Prostate gland (tissue), 2 donors: ENCODE results near the gene CDC25A. TPM values are rescaled to one million over a fixed set of nuclear protein-coding genes. Genes with fewer than 3 reads are reported as not detected.

Experiments used
- DNase-seq: peaks from one replicate; pipeline ENCODE4 v3.0.0-alpha.2; 2019; ENCODE audit warnings: low spot score
- H3K27ac ChIP-seq, 2 donors: fragments of 200-600 bp; sonication (generic); 2 replicates each; pipeline ENCODE4 v1.5.1; 2017 to 2019
- H3K27me3 ChIP-seq: fragments of 200-600 bp; sonication (generic); replicated peaks from 2 replicates; pipeline ENCODE4 v1.5.1; 2019; ENCODE audit not compliant: insufficient read depth
- H3K36me3 ChIP-seq, 2 donors: fragments of 200-600 bp; sonication (generic); 1 replicate in 1 of 2; 2 replicates in 1 of 2; pipeline versions ENCODE4 v1.5.1 to v1.8.1; 2017 to 2019
- H3K4me1 ChIP-seq: fragments of 200-600 bp; sonication (generic); replicated peaks from 2 replicates; pipeline ENCODE4 v1.5.1; 2019
- H3K4me3 ChIP-seq, 2 donors: fragments of 200-600 bp; sonication (generic); 2 replicates each; pipeline ENCODE4 v1.5.1; 2017 to 2019
- H3K9me3 ChIP-seq: fragments of 200-600 bp; sonication (generic); 2 replicates; pipeline ENCODE4 v1.5.1; 2017
- CTCF ChIP-seq, 4 experiments: fragments of 200-600 bp in 2 of 4; fragments of 450-650 bp in 2 of 4; sonication (generic) in 2 of 4; IDR thresholded peaks; 1 replicate in 3 of 4; 2 replicates in 1 of 4; pipeline ENCODE4 v1.5.1; 2016 to 2019; ENCODE audit warnings: antibody characterized with exemption in 4 of 4, mild to moderate bottlenecking in 2 of 4, moderate library complexity in 2 of 4
- POLR2A ChIP-seq: fragments of 450-650 bp; IDR thresholded peaks from one replicate; pipeline ENCODE4 v1.6.1; 2016; ENCODE audit warnings: antibody characterized with exemption, mild to moderate bottlenecking
- POLR2AphosphoS5 ChIP-seq: sonication (generic); formaldehyde crosslinking; IDR thresholded peaks from one replicate; pipeline ENCODE4 v1.6.1; 2017; ENCODE audit warnings: antibody characterized with exemption
- WGBS: methylation state at CpG from one replicate; pipeline ENCODE4 v1.1.5; 2018; 5-methylcytosine and 5-hydroxymethylcytosine counted together
- intact Hi-C: fragments of 100-400 bp; cut with DNase I; formaldehyde crosslinking; loops from one replicate; pipeline ENCODE4 v1.14.2; 2022
- total RNA-seq, 2 donors: library from RNA; depleted of rRNA; stranded (reverse); fragments of >200 nt; gene quantifications; one replicate each; pipeline ENCODE4 v1.1.0, GENCODE V29; 2016

CDC25A gene
- total RNA-seq, 2 donors from 2014 or later = 9.9 to 32.2 TPM

GRCh38 chr3:48232232-48232631 lies 44.0 kb upstream of the CDC25A start:
- DNase-seq = peak; percentile 85
- Histone ChIP-seq H3K27me3 (no peaks in the 10 kb centered on the region), H3K36me3 (no peaks in the 10 kb centered on the region), H3K4me1 (peaks cover 15% of the 10 kb centered on the region), H3K4me3 (no peak overlapping the region), H3K27ac (peak overlapping the region; percentile 74 to 78), H3K9me3 (no peaks in the 10 kb centered on the region)
- intact Hi-C loops = loop anchor here (5.0 kb wide), 1 partner anchor 200 kb away; the partner anchor contains the start of gene PLXNB1
- TF ChIP-seq POLR2A (no peak), POLR2AphosphoS5 (peak; percentile 92)
- 21% methylated on average over 4 of the region's 4 CpGs for WGBS

GRCh38 chr3:48226939-48227338 lies 38.7 kb upstream of the CDC25A start:
- Histone ChIP-seq H3K27me3 (no peaks in the 10 kb centered on the region), H3K27ac (no peak overlapping the region), H3K36me3 (no peaks in the 10 kb centered on the region), H3K4me1 (no peaks in the 10 kb centered on the region), H3K4me3 (no peak overlapping the region), H3K9me3 (no peaks in the 10 kb centered on the region)
- 53% methylated on average over 3 of the region's 3 CpGs for whole genome bisulfite sequencing
- no peak for DNase-seq
- intact Hi-C loops = no loop called here
- TF ChIP-seq POLR2A = no peak
- TF ChIP-seq CTCF (IDR thresholded peaks at IDR 0.05) = no peak
- no peak for TF ChIP-seq POLR2AphosphoS5

- 84% methylated on average over 3 of the region's 3 CpGs for WGBS
- no peaks in the 10 kb centered on the region for H3K9me3 ChIP-seq
- no peaks in the 10 kb centered on the region for H3K27me3 ChIP-seq
- TF ChIP-seq CTCF (IDR thresholded peaks at IDR 0.05) (no peak), POLR2A (no peak), POLR2AphosphoS5 (no peak)
- DNase-seq = no peak
- no peak overlapping the region for H3K4me3 ChIP-seq
- no peak overlapping the region for H3K27ac ChIP-seq
- no peaks in the 10 kb centered on the region for H3K4me1 ChIP-seq
- intact Hi-C loops = no loop called here
- no peaks in the 10 kb centered on the region for H3K36me3 ChIP-seq
Observed at GRCh38 chr3:48225587-48225986, 37.4 kb upstream of the CDC25A start.

- H3K4me1 ChIP-seq = peaks cover 3% of the 10 kb centered on the region
- DNase-seq = peak; percentile 51
- TF ChIP-seq POLR2A (no peak), POLR2AphosphoS5 (no peak), CTCF (IDR thresholded peaks at IDR 0.05) (no peak)
- H3K36me3 ChIP-seq = no peaks in the 10 kb centered on the region
- no peaks in the 10 kb centered on the region for H3K27me3 ChIP-seq
- WGBS = 81% methylated on average over 11 of the region's 11 CpGs
- intact Hi-C loops = no loop called here
- H3K4me3 ChIP-seq = no peak within 1 kb of the TSS
- no peaks in the 10 kb centered on the region for H3K9me3 ChIP-seq
- H3K27ac ChIP-seq = no peak within 1 kb of the TSS
Observed at GRCh38 chr3:48222616-48223513, 34.6 kb upstream of the CDC25A start, which contains the start of gene CAMP. Gene CAMP, plus strand, starts transcription at chr3:48223495. Its CDS starts 17 bp downstream, at chr3:48223512.

GRCh38 chr3:48220746-48221145 lies 32.5 kb upstream of the CDC25A start:
- intact Hi-C loops = no loop called here
- 89% methylated on average over 9 of the region's 9 CpGs for WGBS
- no peaks in the 10 kb centered on the region for H3K9me3 ChIP-seq
- TF ChIP-seq POLR2A = no peak
- no peak for TF ChIP-seq POLR2AphosphoS5
- TF ChIP-seq CTCF (IDR thresholded peaks at IDR 0.05) = no peak
- no peak overlapping the region for H3K27ac ChIP-seq
- no peak for DNase-seq
- no peaks in the 10 kb centered on the region for H3K27me3 ChIP-seq
- H3K4me3 ChIP-seq = no peak overlapping the region
- H3K4me1 ChIP-seq = peaks cover 5% of the 10 kb centered on the region
- H3K36me3 ChIP-seq = no peaks in the 10 kb centered on the region
